Measurements from ENCODE around the gene CD19. TPM values are rescaled to one million over a fixed set of nuclear protein-coding genes. Genes with fewer than 3 reads are reported as not detected.
"Not testable (repeated sequence)": the region's sequence is repeated elsewhere in the genome, so short reads cannot be mapped to it uniquely, and the experiment has no call there.

The CD19 gene
- total RNA-seq, result under 1 TPM in 1 of 2 experiments, not detected in 1; 0.29 TPM

DNA sequence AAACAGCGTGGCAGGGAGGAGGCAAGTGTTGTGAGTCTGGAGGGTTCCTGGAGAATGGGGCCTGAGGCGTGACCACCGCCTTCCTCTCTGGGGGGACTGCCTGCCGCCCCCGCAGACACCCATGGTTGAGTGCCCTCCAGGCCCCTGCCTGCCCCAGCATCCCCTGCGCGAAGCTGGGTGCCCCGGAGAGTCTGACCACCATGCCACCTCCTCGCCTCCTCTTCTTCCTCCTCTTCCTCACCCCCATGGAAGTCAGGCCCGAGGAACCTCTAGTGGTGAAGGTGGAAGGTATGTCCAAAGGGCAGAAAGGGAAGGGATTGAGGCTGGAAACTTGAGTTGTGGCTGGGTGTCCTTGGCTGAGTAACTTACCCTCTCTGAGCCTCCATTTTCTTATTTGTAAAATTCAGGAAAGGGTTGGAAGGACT, at the start of gene CD19:
Gene CD19 (plus strand): TSS at position 171 of the 425 bp plus-strand sequence. CDS start 30 bp downstream, at position 201.
- H3K36me3 Mint-ChIP-seq, result no peaks in the 10 kb centered on the region

DNA sequence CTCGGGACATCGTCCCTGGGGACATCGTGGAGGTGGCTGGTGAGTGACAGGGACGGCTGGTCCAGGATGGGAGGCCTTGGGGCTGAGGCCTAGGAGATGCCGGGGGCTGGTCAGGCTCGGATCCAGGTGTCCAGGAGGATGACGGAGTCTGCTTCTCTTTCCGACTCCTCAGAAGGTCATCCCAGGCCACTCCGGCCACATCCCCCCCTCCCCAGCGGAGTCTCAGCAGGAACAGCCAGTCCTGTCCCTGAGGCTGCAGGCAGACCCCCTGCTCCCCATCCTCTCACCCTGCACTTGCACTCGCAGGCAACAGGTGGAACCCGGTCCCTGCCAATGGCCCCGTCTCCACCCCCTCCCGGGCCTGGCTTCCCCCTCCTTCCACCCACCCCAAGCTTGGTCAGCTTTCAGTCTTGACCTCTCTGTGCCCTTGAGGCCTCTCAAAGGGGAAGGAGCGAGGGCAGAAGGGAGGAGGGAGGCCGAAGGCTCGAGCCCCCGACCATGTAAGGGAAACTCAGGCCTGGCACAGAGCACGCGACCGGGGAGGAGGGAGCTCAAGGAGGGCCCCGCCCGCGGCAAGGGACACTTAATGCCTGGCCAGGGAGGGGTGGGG, 49.1 kb upstream of the CD19 start:
- Mint-ChIP-seq H3K9me3 (no peaks in the 10 kb centered on the region), H3K27me3 (peaks cover 7% of the 10 kb centered on the region), H3K4me1 (ENCODE audit: low read depth) (peaks cover 20% of the 10 kb centered on the region), H3K36me3 (no peaks in the 10 kb centered on the region), H3K4me3 (no peak overlapping the region), H3K27ac (no peak overlapping the region)
- ChIA-PET POLR2A (no interaction called here), CTCF (no interaction called here)
- DNase-seq, result no peak
- intact Hi-C loops (cut with micrococcal nuclease), result loop anchor here (5.0 kb wide), 1 partner anchor 45 kb away; the partner anchor contains the start of gene RABEP2

More for the DNA sequence above, at the start of gene CD19:
- POLR2A ChIA-PET, result no interaction called here
- CTCF ChIA-PET, result interaction anchor here (0.6 to 2.9 kb wide), 2 partner anchors 14 to 50 kb away, joined by 3 to 13 read pairs; no protein-coding TSS in a partner anchor
- DNase-seq, result no peak
- Mint-ChIP-seq H3K27me3 (no peaks in the 10 kb centered on the region), H3K4me3 (no peak within 1 kb of the TSS), H3K9me3 (no peaks in the 10 kb centered on the region), H3K4me1 (ENCODE audit: low read depth) (peaks cover 17% of the 10 kb centered on the region), H3K27ac (peak within 1 kb of the TSS; percentile 31)
- intact Hi-C loops (cut with micrococcal nuclease), result no loop called here

DNA sequence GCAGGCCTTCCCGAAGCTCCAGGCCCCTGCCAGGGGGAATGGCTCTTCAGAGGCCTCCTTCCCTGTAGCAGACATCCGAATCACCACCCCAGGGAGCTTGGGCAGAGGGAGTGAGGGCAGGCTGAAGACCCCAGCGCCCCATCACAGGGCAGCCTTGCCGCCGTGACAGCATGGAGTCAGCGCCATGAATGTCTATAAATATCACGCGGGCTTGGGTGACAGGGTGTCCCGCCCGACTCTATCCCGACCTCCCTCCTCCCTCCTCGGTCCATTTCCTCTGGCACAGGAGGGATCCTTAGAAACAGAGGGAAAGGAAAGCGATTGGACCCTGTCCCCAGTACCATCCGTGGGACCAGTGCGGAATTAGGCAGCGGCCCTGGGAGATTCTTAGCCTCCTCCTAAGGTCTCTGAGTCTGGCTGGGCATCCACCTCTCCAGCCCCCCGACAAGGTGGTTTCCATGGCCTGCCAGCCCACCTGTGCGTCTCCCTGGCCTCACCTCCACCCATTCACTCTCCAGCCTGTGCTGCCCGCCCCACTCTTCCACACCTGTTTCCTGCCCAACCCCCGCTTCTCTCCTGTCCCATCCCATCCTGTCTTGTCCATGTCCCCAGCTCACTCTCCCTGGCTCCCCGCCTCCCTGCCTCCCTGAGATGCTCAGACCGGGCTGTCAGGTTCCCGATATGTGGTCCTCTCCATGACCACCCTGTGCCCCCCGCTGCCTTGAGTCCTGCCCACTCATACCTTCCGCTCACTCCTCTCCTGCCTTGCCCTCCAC, 48.4 kb upstream of the CD19 start:
- Mint-ChIP-seq H3K4me1 (ENCODE audit: low read depth) (peaks cover 19% of the 10 kb centered on the region), H3K27ac (no peak overlapping the region), H3K36me3 (no peaks in the 10 kb centered on the region), H3K4me3 (no peak overlapping the region), H3K9me3 (no peaks in the 10 kb centered on the region), H3K27me3 (peaks cover 7% of the 10 kb centered on the region)
- POLR2A ChIA-PET, result no interaction called here
- CTCF ChIA-PET, result interaction anchor here (1.4 kb wide), 1 partner anchor 10 kb away, joined by 3 read pairs; no protein-coding TSS in a partner anchor
- intact Hi-C loops (cut with micrococcal nuclease), result loop anchor here (5.0 kb wide), 1 partner anchor 44 kb away; the partner anchor contains the start of gene RABEP2
- no peak for DNase-seq

DNA sequence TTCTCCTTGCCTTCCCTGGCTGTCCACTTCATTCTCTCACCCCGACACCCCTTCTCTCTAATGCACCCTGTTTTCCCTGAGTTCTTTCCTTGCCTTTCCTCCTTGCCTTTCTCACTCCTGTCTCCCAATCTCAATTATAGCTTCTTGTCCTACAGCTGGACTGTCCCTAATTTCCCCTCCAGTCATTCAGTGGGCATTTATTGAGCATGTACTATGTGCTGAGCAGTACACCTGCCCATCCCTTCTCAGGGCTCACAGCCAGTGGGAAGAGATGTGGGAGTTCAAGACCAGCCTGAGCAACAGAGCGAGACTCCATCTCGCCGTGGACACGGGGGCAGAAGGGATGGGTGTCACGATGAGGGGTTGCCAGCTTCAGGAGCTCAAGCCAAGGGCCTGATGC, 47.7 kb upstream of the CD19 start:
- Mint-ChIP-seq H3K9me3 (no peaks in the 10 kb centered on the region), H3K36me3 (no peaks in the 10 kb centered on the region), H3K27ac (no peak overlapping the region), H3K27me3 (peaks cover 7% of the 10 kb centered on the region), H3K4me3 (no peak overlapping the region), H3K4me1 (ENCODE audit: low read depth) (peaks cover 13% of the 10 kb centered on the region)
- no peak for DNase-seq
- ChIA-PET CTCF (interaction anchor here (1.4 kb wide), 1 partner anchor 11 kb away, joined by 3 read pairs; no protein-coding TSS in a partner anchor), POLR2A (no interaction called here)
- intact Hi-C loops (cut with micrococcal nuclease), result loop anchor here (5.0 kb wide), 1 partner anchor 43 kb away; the partner anchor contains the start of gene RABEP2

DNA sequence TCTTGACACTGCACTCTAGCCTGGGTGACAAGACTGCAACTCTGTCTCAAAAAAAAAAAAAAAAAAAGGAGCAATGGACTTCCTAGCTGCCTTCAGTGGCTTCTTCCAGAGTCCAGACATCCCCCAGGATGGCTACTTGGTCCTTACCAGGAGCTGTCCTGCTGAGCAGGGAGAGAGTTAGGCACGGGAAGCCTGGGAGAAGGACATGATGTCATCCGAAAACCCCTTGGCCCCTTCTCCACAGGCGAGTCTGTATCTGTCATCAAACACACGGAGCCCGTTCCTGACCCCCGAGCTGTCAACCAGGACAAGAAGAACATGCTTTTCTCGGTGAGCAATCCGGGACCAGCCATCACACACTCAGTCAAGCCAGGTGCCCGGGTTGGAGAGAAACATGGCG, 44.8 kb upstream of the CD19 start:
- no peaks in the 10 kb centered on the region for H3K4me1 Mint-ChIP-seq (ENCODE audit: low read depth)
- ChIA-PET POLR2A (interaction anchor here (1.0 kb wide), 1 partner anchor 27 kb away, joined by 3 read pairs; no protein-coding TSS in a partner anchor), CTCF (interaction anchor here (0.6 kb wide), 1 partner anchor 8 kb away, joined by 3 read pairs; no protein-coding TSS in a partner anchor)
- no peak overlapping the region for H3K4me3 Mint-ChIP-seq
- intact Hi-C loops (cut with micrococcal nuclease), result no loop called here
- no peak overlapping the region for H3K27ac Mint-ChIP-seq
- H3K27me3 Mint-ChIP-seq, result no peaks in the 10 kb centered on the region
- no peak for DNase-seq
- no peaks in the 10 kb centered on the region for H3K9me3 Mint-ChIP-seq
- H3K36me3 Mint-ChIP-seq, result no peaks in the 10 kb centered on the region

DNA sequence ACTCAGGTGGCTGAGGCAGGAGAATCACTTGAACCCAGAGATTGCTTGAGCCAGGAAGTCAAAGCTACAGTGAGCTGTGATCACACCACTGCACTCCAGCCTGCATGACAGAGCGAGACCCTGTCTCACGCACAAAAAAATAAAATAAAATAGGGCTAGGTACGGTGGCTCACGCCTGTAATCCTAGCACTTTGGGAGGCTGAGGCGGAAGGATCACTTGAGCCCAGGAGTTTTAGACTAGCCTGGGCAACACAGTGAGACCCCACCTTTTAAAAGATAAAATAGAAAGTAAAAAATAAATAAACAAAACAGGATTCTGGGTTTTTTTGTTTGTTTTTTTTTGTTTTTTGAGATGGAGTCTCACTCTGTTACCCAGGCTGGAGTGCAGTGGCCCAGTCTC, 41.4 kb upstream of the CD19 start:
- H3K4me3 Mint-ChIP-seq; H3K36me3 Mint-ChIP-seq; H3K9me3 Mint-ChIP-seq; CTCF ChIA-PET; DNase-seq; intact Hi-C loops (cut with micrococcal nuclease); H3K4me1 Mint-ChIP-seq (ENCODE audit: low read depth); H3K27me3 Mint-ChIP-seq; H3K27ac Mint-ChIP-seq: not testable (repeated sequence)
- POLR2A ChIA-PET, result interaction anchor here (0.6 kb wide), 2 partner anchors 36 to 63 kb away, joined by 3 to 4 read pairs; no protein-coding TSS in a partner anchor

DNA sequence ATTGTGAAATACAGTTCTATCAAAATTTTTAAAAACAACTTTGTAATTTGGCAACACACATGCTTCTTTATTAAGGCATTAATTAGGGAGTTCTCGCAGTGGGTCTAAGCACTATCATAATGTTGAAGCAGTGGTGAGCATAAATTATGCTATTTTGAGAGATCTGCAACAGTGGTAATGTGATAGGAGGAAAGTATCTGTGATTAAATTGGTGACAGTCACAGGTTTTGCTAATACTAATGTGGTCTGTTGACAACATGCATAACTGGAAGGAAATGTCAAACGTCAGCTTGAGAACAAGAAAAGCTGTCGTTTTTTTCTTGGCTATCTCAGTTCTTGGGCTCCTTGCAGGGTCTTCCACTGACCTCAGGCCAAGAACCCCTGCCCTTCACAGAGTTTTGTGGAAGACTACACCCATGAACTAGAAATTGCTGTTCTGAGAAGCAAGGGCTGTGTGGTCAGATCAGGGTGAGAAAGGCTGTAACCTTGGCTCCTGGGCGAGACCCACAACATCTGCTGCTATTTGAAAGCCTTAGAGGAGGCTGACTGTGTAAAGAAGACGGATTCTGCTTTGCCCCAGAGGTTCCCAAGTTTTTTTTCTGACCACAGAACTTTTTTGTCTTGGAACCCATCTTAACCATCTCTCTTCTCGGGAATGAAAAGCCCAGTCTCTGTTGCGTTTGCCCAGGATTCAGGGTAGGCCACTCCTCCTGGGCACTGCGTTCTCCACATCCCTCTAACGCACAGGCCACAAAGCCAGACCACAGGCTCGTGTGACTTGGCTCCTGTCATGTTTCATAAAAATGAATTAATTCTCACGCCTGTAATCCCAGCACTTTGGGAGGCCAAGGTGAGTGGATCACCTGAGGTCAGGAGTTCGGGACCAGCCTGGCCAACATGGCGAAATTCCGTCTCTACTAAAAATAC, 39.5 kb upstream of the CD19 start:
- Mint-ChIP-seq H3K36me3 (no peaks in the 10 kb centered on the region), H3K9me3 (no peaks in the 10 kb centered on the region), H3K4me3 (no peak overlapping the region), H3K27ac (no peak overlapping the region), H3K27me3 (no peaks in the 10 kb centered on the region), H3K4me1 (ENCODE audit: low read depth) (no peaks in the 10 kb centered on the region)
- ChIA-PET CTCF (interaction anchor here (1.8 kb wide), 1 partner anchor 53 kb away, joined by 7 read pairs; no protein-coding TSS in a partner anchor), POLR2A (no interaction called here)
- intact Hi-C loops (cut with micrococcal nuclease), result no loop called here
- no peak for DNase-seq

DNA sequence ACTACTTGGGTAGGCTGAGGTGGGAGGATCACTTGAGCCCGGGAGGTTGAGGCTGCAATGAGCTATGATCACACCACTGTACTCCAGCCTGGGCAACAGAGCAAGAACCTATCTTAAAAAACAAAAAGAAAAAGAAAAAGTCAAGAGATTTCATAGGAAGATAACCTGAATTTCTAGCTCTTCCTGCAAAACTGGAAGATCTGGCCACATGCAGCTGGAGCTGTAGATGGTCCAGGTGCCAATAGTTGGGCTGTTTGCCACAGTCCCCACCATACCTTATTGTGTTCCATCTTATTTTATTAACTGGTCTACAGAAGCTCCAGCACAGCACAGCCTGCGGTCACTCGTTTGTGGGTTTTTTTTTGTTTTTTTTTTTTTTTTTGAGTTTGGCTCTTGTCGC, 38.5 kb upstream of the CD19 start:
- Mint-ChIP-seq H3K36me3 (no peaks in the 10 kb centered on the region), H3K4me1 (ENCODE audit: low read depth) (no peaks in the 10 kb centered on the region), H3K4me3 (no peak overlapping the region), H3K9me3 (no peaks in the 10 kb centered on the region), H3K27me3 (no peaks in the 10 kb centered on the region), H3K27ac (no peak overlapping the region)
- intact Hi-C loops (cut with micrococcal nuclease), result no loop called here
- ChIA-PET POLR2A (no interaction called here), CTCF (interaction anchor here (0.6 to 1.8 kb wide), 2 partner anchors 52 to 75 kb away, joined by 3 to 7 read pairs; no protein-coding TSS in a partner anchor)
- no peak for DNase-seq

DNA sequence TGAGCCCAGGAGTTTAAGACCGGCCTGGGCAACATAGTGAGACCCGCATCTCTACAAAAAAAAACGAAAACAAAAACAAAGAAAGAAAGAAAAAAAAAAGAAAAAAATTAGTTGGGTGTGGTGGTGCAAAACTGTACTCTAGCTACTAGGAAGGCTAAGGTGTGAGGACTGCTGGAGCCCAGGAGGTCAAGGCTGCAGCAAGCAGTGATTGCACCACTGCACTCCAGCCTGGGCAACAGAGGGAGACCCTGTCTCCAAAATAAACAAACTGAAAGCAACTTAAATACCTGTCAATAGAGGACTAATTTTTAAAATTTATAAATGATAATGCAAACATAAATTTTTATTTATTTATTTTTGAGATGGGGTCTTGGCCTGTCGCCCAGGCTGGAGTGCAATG, 36.2 kb upstream of the CD19 start:
- Mint-ChIP-seq H3K9me3 (no peaks in the 10 kb centered on the region), H3K4me1 (ENCODE audit: low read depth) (no peaks in the 10 kb centered on the region), H3K36me3 (no peaks in the 10 kb centered on the region), H3K4me3 (no peak overlapping the region), H3K27me3 (no peaks in the 10 kb centered on the region), H3K27ac (no peak overlapping the region)
- no peak for DNase-seq
- ChIA-PET POLR2A (no interaction called here), CTCF (interaction anchor here (0.6 kb wide), 1 partner anchor 9 kb away, joined by 3 read pairs; no protein-coding TSS in a partner anchor)
- intact Hi-C loops (cut with micrococcal nuclease), result no loop called here

DNA sequence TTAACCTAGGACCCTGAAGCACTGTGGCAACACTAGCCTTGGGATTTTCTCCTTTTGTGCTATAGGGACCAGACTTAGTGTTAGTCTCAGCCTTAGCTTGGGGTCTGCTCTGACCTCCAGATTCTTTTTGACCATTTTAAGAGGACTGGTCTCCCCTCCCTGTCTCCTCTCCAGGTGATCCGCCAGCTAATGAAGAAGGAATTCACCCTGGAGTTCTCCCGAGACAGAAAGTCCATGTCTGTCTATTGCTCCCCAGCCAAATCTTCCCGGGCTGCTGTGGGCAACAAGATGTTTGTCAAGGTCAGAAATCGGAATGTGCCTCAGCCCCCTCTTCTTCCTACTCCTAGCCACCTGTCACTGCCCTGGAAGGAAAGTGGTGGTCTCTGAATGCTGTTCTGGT, 33.9 kb upstream of the CD19 start:
- Mint-ChIP-seq H3K4me3 (no peak overlapping the region), H3K27me3 (no peaks in the 10 kb centered on the region), H3K27ac (no peak overlapping the region), H3K9me3 (no peaks in the 10 kb centered on the region), H3K4me1 (ENCODE audit: low read depth) (no peaks in the 10 kb centered on the region), H3K36me3 (no peaks in the 10 kb centered on the region)
- DNase-seq, result no peak
- ChIA-PET CTCF (interaction anchor here (1.0 kb wide), 1 partner anchor 48 kb away, joined by 4 read pairs; no protein-coding TSS in a partner anchor), POLR2A (no interaction called here)
- intact Hi-C loops (cut with micrococcal nuclease), result no loop called here

DNA sequence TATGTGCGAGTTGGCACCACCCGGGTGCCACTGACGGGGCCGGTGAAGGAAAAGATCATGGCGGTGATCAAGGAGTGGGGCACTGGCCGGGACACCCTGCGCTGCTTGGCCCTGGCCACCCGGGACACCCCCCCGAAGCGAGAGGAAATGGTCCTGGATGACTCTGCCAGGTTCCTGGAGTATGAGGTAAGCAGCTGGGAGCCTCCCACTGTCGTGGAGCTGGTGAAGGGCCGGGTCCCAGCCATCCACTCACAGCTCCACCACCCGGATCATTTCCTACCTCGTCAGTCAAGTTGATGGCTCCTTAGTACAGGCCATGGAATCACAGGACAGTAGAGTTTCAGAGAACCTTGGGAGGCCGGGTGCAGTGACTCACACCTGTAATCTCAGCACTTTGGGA, 33.5 kb upstream of the CD19 start:
- Mint-ChIP-seq H3K36me3 (no peaks in the 10 kb centered on the region), H3K9me3 (no peaks in the 10 kb centered on the region), H3K27me3 (no peaks in the 10 kb centered on the region), H3K4me1 (ENCODE audit: low read depth) (no peaks in the 10 kb centered on the region), H3K4me3 (no peak overlapping the region), H3K27ac (no peak overlapping the region)
- POLR2A ChIA-PET, result no interaction called here
- no peak for DNase-seq
- intact Hi-C loops (cut with micrococcal nuclease), result no loop called here
- CTCF ChIA-PET, result interaction anchor here (0.6 kb wide), 1 partner anchor 34 kb away, joined by 3 read pairs; no protein-coding TSS in a partner anchor
